ENCODE measurements around the gene PCDHA11.
A peak's percentile ranks its signal among the peaks of the same experiment; 100 is the strongest.
"Not testable (repeated sequence)": the region's sequence is repeated elsewhere in the genome, so short reads cannot be mapped to it uniquely, and the experiment has no call there.

The PCDHA11 gene, protein sequence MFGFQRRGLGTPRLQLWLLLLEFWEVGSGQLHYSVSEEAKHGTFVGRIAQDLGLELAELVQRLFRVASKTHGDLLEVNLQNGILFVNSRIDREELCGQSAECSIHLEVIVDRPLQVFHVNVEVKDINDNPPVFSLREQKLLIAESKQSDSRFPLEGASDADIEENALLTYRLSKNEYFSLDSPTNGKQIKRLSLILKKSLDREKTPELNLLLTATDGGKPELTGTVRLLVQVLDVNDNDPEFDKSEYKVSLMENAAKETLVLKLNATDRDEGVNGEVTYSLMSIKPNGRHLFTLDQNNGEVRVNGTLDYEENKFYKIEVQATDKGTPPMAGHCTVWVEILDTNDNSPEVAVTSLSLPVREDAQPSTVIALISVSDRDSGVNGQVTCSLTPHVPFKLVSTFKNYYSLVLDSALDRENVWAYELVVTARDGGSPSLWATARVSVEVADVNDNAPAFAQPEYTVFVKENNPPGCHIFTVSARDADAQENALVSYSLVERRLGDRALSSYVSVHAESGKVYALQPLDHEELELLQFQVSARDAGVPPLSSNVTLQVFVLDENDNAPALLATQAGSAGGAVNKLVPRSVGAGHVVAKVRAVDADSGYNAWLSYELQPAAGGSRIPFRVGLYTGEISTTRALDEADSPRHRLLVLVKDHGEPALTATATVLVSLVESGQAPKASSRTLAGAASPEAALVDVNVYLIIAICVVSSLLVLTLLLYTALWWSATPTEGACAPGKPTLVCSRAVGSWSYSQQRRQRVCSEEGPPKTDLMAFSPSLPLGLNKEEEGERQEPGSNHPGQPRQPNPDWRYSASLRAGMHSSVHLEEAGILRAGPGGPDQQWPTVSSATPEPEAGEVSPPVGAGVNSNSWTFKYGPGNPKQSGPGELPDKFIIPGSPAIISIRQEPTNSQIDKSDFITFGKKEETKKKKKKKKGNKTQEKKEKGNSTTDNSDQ

DNA sequence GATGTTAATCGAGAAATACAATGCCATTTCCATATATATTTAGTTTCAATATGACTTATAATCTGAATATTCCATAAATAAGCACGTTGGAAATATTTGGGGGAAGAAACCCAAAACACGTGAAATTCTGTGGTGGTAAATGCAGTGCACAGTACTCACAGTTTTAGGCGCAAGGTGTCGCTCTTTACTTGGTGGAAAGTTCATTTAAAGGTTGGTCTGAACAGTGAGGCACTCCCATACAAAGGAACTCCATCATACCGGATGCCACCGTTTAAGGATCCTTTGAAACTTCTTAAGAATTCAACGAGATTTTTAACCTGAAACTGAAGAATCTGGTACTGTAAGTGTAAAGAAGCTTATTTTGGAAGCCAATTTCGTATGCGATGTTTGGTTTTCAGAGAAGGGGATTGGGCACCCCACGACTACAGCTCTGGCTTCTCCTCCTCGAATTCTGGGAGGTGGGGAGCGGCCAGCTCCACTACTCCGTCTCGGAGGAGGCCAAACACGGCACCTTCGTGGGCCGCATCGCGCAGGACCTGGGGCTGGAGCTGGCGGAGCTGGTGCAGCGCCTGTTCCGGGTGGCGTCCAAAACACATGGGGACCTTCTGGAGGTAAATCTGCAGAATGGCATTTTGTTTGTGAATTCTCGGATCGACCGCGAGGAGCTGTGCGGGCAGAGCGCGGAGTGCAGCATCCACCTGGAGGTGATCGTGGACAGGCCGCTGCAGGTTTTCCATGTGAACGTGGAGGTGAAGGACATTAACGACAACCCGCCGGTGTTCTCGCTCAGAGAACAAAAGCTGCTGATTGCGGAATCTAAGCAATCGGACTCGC is at the start of gene PCDHA11:
PCDHA11 (plus strand) TSS at position 237 of the 834 bp plus-strand sequence; CDS start at position 384, 147 bp downstream.
- Histone ChIP-seq H3K36me3 (no peaks in the 10 kb centered on the region), H3K9me3 (peaks cover 10 to 41% (median 32%) of the 10 kb centered on the region in 3 donors), H3K4me1 (no peaks in the 10 kb centered on the region), H3K27ac (no peak within 1 kb of the TSS), H3K4me3 (no peak within 1 kb of the TSS), H3K27me3 (peaks cover 0 to 5% of the 10 kb centered on the region in 2 donors)
- no peak for DNase-seq
- intact Hi-C loops (cut with DNase I; ENCODE audit: low total_unique reads): no loop called here
- TF ChIP-seq, protein P1, sequence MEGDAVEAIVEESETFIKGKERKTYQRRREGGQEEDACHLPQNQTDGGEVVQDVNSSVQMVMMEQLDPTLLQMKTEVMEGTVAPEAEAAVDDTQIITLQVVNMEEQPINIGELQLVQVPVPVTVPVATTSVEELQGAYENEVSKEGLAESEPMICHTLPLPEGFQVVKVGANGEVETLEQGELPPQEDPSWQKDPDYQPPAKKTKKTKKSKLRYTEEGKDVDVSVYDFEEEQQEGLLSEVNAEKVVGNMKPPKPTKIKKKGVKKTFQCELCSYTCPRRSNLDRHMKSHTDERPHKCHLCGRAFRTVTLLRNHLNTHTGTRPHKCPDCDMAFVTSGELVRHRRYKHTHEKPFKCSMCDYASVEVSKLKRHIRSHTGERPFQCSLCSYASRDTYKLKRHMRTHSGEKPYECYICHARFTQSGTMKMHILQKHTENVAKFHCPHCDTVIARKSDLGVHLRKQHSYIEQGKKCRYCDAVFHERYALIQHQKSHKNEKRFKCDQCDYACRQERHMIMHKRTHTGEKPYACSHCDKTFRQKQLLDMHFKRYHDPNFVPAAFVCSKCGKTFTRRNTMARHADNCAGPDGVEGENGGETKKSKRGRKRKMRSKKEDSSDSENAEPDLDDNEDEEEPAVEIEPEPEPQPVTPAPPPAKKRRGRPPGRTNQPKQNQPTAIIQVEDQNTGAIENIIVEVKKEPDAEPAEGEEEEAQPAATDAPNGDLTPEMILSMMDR (IDR thresholded peaks at IDR 0.05): no peak

DNA sequence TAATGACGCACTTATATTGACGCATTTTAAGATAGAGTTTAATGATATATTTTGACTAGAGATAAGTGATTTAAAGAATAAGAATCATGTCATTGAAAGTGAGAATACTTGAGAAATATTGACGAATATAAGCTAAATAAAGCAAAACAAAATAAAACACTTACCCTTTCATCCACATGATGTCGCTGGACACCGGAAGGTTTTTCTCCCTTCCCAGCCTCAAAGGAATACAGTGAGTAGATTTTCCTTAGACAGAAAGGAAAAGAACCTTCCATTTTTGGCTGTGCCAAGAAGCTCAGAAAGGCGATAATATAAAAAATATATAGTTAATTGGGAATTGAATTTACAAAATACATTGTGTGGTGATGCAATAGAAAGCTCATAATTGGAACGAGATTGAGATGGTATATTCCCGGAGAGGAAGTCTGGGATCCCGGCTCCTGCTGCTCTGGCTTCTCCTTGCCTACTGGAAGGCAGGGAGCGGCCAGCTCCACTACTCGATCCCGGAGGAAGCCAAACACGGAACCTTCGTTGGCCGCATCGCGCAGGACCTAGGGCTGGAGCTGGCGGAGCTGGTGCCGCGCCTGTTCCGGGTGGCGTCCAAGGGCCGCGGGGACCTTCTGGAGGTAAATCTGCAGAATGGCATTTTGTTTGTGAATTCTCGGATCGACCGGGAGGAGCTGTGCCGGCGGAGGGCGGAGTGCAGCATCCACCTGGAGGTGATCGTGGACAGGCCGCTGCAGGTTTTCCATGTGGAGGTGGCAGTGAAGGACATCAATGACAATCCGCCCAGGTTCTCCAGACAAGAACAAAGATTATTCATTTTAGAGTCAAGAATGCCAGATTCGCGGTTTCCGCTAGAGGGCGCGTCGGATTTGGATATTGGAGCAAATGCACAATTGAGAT is 47.1 kb upstream of the PCDHA11 start, which contains the start of gene PCDHA5:
PCDHA5 (plus strand) TSS at position 239 of the 906 bp plus-strand sequence.
- Histone ChIP-seq H3K4me3 (no peak within 1 kb of the TSS), H3K4me1 (no peaks in the 10 kb centered on the region), H3K27me3 (peaks cover 0 to 6% of the 10 kb centered on the region in 2 donors), H3K27ac (no peak within 1 kb of the TSS), H3K36me3 (no peaks in the 10 kb centered on the region), H3K9me3 (peaks cover 0 to 42% (median 16%) of the 10 kb centered on the region in 3 donors)
- intact Hi-C loops (cut with DNase I; ENCODE audit: low total_unique reads): no loop called here
- DNase-seq: no peak
- TF ChIP-seq, protein P1 (IDR thresholded peaks at IDR 0.05): peak in 1 of 2 experiments; percentile 15

GRCh38 chr5:140822281-140822629 is 46.5 kb upstream of the PCDHA11 start:
- Histone ChIP-seq H3K4me1 (no peaks in the 10 kb centered on the region), H3K4me3 (no peak overlapping the region), H3K36me3 (no peaks in the 10 kb centered on the region), H3K9me3 (peaks cover 0 to 42% (median 16%) of the 10 kb centered on the region in 3 donors), H3K27me3 (peaks cover 0 to 6% of the 10 kb centered on the region in 2 donors), H3K27ac (no peak overlapping the region)
- intact Hi-C loops (cut with DNase I; ENCODE audit: low total_unique reads): no loop called here
- TF ChIP-seq, protein P1 (IDR thresholded peaks at IDR 0.05): no peak
- DNase-seq: no peak

DNA sequence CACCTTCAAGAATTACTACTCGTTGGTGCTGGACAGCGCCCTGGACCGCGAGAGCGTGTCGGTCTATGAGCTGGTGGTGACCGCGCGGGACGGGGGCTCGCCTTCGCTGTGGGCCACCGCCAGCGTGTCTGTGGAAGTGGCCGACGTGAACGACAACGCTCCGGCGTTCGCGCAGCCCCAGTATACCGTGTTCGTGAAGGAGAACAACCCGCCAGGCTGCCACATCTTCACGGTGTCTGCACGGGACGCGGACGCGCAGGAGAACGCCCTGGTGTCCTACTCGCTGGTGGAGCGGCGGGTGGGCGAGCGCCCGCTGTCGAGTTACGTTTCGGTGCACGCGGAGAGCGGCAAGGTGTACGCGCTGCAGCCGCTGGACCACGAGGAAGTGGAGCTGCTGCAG is 45.8 kb upstream of the PCDHA11 start:
- H3K27ac ChIP-seq; H3K4me1 ChIP-seq; intact Hi-C loops (cut with DNase I; ENCODE audit: low total_unique reads); H3K4me3 ChIP-seq; H3K36me3 ChIP-seq; DNase-seq: not testable (repeated sequence)
- Histone ChIP-seq H3K9me3 (peaks cover 0 to 44% (median 20%) of the 10 kb centered on the region in 3 donors), H3K27me3 (peaks cover 0 to 10% of the 10 kb centered on the region in 2 donors)

DNA sequence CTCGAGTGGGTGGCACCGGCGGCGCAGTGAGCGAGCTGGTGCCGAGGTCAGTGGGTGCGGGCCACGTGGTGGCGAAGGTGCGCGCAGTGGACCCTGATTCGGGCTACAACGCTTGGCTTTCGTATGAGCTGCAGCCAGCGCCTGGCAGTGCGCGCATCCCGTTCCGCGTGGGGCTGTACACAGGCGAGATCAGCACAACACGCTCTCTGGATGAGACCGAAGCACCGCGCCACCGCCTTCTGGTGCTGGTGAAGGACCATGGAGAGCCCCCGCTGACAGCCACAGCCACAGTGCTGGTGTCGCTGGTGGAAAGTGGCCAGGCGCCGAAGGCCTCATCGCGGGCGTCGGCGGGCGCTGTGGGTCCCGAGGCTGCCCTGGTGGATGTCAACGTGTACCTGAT is 45.3 kb upstream of the PCDHA11 start:
- peaks cover 0 to 11% of the 10 kb centered on the region in 2 donors for H3K27me3 ChIP-seq

More for the DNA sequence above, 45.3 kb upstream of the PCDHA11 start:
- no peaks in the 10 kb centered on the region for H3K36me3 ChIP-seq
- DNase-seq: no peak
- peaks cover 0 to 47% (median 25%) of the 10 kb centered on the region in 3 donors for H3K9me3 ChIP-seq
- H3K27ac ChIP-seq: no peak overlapping the region
- no peaks in the 10 kb centered on the region for H3K4me1 ChIP-seq
- intact Hi-C loops (cut with DNase I; ENCODE audit: low total_unique reads): no loop called here
- H3K4me3 ChIP-seq: no peak overlapping the region
- TF ChIP-seq, protein P1 (IDR thresholded peaks at IDR 0.05): no peak
